Measurements from ENCODE around the gene FOCAD.

FOCAD gene

GRCh38 chr9:20995616-20996015 lies 311.6 kb downstream of the FOCAD start:
- no peak overlapping the region for H3K27ac ChIP-seq
- DNase-seq (ENCODE audit: low read depth, low spot score) = no peak

DNA sequence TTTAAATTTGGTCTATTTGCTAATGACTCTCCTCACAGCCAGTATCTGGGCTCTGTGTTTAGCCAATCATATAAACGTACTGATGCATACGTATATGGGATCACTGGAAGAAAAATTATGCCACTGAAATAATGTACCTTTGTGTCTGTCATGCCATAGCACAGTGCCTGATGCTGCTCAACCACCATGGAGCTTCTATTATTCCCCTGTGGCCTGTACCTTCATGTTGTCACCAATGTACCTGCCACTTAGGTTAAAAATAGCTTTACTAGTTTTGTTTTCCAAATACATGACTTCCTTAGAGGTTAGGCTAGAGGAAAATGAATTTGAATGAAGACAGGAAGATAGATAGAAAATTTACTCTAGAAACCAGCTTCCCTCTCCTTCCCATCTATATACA lies 312.8 kb downstream of the FOCAD start:
- DNase-seq (ENCODE audit: low read depth, low spot score) = no peak
- no peak overlapping the region for H3K27ac ChIP-seq

- H3K27ac ChIP-seq = no peak overlapping the region
- no peak for DNase-seq (ENCODE audit: low read depth, low spot score)
Observed at GRCh38 chr9:20997503-20998076, 313.5 kb downstream of the FOCAD start.

DNA sequence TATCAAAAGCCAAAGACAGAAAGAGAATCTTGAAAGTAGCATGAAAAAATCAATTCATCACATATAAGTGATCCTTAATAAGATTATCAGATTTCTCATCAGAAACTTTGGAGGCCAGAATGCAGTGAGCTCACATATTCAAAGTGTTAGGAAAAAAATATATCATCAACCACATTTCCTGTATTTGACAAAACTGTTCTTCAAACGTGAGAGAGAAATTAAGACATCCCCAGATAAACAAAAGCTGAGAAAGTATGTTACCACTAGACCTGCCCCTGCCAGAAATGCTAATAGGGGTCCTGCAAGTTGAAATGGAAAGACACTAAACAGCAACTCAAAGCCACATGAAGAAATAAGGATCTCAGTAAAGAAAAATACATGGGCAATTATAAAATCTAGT lies 317.5 kb downstream of the FOCAD start:
- DNase-seq (ENCODE audit: low read depth, low spot score) = no peak
- H3K27ac ChIP-seq = no peak overlapping the region

DNA sequence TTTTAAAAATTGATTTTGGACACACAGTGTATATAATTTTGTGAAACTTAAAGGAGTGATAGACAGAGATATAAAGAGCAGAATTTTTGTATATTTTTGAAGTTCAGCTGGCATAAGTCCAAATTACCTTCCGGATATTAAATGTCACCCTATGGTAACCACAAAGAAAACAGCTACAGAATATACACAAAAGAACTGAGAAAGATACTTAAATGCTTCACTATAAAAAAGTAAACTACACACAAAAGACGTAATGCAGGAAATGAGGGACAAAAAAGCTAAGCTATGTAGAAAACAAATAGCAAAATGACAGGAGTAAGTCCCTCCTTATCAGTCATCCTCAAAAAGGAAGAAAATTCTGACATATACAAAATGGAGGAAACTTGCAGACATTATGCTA lies 318.0 kb downstream of the FOCAD start:
- no peak overlapping the region for H3K27ac ChIP-seq

GRCh38 chr9:21015129-21015815 lies 331.2 kb downstream of the FOCAD start:
- DNase-seq (ENCODE audit: low read depth, low spot score) = no peak
- H3K27ac ChIP-seq = no peak overlapping the region

More for the DNA sequence above, 318.0 kb downstream of the FOCAD start:
- no peak for DNase-seq (ENCODE audit: low read depth, low spot score)

DNA sequence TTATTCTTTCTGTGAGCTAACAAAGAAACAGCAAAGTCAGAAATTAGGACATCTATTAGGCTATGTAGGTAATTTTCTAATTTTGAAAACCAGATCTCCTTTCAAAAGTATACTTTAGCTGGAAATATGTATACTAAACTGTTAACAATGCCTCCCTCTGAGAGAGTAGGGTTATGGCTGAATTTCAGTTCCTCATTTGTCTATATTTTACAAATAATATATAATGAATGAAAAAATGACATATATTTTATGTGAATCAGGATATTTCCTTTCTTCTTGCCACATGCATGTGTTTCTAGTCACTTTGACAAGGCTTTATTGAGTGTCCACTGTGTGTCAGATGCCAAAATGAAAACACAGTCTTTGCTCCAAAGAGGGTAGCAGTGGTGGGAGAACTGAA lies 331.9 kb downstream of the FOCAD start:
- no peak for DNase-seq (ENCODE audit: low read depth, low spot score)
- no peak overlapping the region for H3K27ac ChIP-seq

GRCh38 chr9:21016701-21017491 lies 332.8 kb downstream of the FOCAD start:
- peak; percentile 57 for DNase-seq (ENCODE audit: low read depth, low spot score)
- H3K27ac ChIP-seq = no peak overlapping the region

DNA sequence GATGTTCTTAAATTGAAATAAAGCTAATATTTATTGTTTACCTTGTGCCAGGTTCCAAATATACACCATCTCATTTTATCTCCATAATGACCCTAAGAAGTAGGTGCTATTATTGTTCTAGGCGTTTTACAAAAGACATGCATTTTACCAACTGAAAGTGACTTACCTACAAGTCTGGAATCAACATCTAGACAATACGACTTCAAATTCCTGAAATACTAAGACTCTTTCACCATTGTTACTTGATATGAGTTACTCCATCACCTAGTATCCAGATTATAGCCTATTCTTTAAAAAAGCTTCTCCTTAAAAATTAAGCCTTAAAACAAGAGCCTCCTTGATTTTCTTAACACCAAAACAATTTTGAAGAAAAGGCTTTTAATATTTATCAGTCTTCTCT lies 334.1 kb downstream of the FOCAD start:
- DNase-seq (ENCODE audit: low read depth, low spot score) = no peak
- H3K27ac ChIP-seq = no peak overlapping the region

GRCh38 chr9:21023861-21024260 lies 339.8 kb downstream of the FOCAD start:
- no peak for DNase-seq (ENCODE audit: low read depth, low spot score)
- H3K27ac ChIP-seq = no peak overlapping the region

DNA sequence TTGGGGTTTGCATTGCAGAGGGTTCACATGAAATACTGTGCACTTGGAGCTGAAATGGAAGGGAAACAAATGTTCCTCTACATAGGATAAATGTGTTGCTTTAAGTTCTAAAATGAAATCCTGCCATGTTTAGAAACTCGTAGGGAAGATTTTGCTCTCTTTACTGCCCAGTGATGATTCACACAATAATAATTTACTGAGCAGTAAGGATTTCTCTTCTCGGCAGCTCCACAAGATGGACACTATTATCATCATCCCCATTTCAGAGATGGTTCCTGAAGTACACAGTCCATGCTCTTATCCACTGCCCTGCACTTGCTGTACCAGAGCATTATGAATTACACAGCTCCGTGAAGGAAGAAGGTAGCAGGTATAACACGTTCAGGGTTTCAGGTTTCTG lies 343.2 kb downstream of the FOCAD start:
- no peak for DNase-seq (ENCODE audit: low read depth, low spot score)
- no peak overlapping the region for H3K27ac ChIP-seq

- no peak for DNase-seq (ENCODE audit: low read depth, low spot score)
- no peak overlapping the region for H3K27ac ChIP-seq
Observed at GRCh38 chr9:21028466-21028865, 344.4 kb downstream of the FOCAD start.

- DNase-seq (ENCODE audit: low read depth, low spot score) = no peak
- H3K27ac ChIP-seq = no peak overlapping the region
Observed at GRCh38 chr9:21029661-21030060, 345.6 kb downstream of the FOCAD start.

DNA sequence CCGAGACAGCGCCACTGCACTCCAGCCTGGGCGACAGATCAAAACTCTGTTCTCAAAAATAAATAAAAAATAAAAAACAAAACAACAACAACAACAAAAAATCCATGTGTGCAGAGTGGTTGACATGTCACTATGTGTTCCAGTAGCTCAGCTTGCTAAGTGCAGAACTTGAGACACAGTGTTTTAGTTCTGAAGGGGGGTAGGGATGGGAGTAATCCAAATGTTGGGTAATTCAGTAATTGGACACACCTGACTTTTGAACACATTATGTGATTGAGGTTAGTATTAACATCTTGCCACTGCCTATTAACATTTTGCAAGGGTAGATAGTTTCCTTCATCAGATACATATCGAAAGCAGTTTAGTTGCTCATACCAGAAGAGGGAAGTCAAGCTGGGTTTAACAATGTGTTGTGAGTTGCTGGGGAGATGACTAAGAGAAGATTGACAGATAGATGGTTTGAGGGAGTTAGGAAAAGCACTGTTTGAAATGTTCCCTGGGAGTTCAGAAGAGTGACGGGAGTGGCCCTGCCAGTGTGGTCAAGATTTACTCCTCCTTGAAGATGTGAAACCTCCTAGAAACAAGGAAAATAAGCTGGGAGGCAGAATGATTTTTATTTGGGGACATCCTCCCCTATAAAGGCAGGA lies 346.5 kb downstream of the FOCAD start:
- DNase-seq (ENCODE audit: low read depth, low spot score) = peak; percentile 46
- peak overlapping the region; percentile 3 for H3K27ac ChIP-seq

DNA sequence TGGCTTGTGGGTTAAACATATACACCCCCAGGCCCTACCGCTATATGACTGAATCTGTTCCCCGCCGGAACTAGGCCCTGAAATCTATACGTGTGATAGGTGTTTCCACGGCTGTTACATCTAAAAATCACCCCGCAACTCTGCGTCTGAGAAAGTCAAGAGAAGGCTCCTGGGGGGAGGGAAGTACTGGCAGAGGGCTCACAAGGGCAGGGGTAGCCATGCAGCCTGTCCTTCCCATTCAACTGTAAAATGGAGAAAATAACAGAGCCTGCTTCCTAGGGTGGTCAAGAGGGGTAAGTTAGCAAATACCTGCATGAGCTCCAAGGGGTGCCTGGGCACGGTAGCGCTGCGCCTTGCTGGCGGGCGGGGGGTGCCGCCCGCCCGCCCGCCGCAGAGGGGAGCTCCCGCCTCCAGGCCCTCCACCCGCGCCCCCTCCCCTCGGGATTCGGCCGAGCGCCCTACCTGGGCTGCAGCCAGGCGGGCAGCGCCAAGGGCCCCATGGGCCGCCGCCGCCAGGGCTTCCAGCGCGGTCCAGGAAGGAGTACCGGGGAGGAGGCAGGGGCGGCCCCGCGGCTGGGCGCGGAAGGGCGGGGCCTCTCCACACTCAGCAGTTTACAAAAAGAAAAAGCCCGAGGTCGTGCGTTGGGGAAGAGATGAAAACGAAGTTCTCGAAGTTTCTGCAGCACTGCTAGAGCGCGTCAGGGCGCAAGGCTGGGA lies 347.2 kb downstream of the FOCAD start, which contains the start of gene HACD4:
HACD4 (minus strand) TSS at position 550 of the 717 bp plus-strand sequence; CDS start at position 500, 50 bp downstream.
- no peak for DNase-seq (ENCODE audit: low read depth, low spot score)
- H3K27ac ChIP-seq = peak within 1 kb of the TSS; percentile 3

DNA sequence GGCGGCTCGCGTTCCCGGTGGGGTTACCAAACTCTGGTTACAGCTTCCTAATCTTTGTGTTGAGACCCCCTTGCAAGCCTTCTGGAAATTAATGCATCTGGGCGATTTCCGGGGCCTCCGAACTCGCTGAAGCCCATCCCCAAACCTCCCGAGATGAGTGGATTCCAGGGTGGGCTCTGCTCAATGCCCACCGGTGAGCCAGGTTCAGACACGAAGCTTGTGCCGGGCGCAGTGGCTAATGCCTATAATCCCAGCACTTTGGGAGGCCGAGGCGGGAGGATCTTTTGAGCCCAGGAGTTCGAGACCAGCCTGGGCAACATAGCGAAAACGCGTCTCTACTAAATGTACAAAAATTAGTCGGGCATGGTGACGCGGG lies 347.7 kb downstream of the FOCAD start:
- no peak overlapping the region for H3K27ac ChIP-seq
- DNase-seq (ENCODE audit: low read depth, low spot score) = no peak

- no peak overlapping the region for H3K27ac ChIP-seq
- no peak for DNase-seq (ENCODE audit: low read depth, low spot score)
Observed at GRCh38 chr9:21037278-21037677, 353.2 kb downstream of the FOCAD start.

- no peak overlapping the region for H3K27ac ChIP-seq
- no peak for DNase-seq (ENCODE audit: low read depth, low spot score)
Observed at GRCh38 chr9:21039302-21039701, 355.2 kb downstream of the FOCAD start.

- no peak overlapping the region for H3K27ac ChIP-seq
- DNase-seq (ENCODE audit: low read depth, low spot score) = no peak
Observed at GRCh38 chr9:21042466-21042865, 358.4 kb downstream of the FOCAD start.

DNA sequence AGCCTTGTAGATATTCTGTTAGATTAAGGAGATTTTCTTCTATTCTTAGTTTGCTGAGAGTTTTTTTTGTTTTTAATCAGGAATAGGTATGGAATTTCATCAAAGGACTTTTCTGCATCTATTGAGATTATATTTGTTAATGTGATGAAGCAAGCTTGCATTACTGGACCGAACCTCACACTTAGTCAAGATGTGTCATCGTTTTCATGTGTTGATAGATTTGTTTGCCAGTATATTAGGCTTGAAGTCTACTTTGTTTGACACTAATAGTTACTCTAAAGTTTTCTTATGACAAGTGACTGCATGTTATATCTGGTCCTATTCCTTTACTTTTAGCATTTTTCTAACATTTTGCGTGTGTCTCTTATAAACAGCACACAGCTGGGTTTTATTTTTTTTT lies 359.8 kb downstream of the FOCAD start:
- DNase-seq (ENCODE audit: low read depth, low spot score) = no peak
- H3K27ac ChIP-seq = no peak overlapping the region

Data from epithelial cell of prostate (primary cell).